Measurements from ENCODE around the gene MAD2L1BP. TPM values are rescaled to one million over a fixed set of nuclear protein-coding genes. Genes with fewer than 3 reads are reported as not detected.
A peak's percentile ranks its signal among the peaks of the same experiment; 100 is the strongest.

MAD2L1BP gene
- total RNA-seq, 1 donor from 2014 or later = 24.4 TPM

GRCh38 chr6:43634702-43635303, 837 bp upstream of the MAD2L1BP start:
- H3K27me3 Mint-ChIP-seq (ENCODE audit: low read depth) = no peaks in the 10 kb centered on the region
- no peak for DNase-seq (ENCODE audit: low spot score in 2 of 2, unreplicated experiment in 2 of 2)
- no peaks in the 10 kb centered on the region for H3K9me3 Mint-ChIP-seq
- no peak for TF ChIP-seq CTCF (IDR thresholded peaks at IDR 0.05; ENCODE audit: unreplicated experiment)
- H3K4me3 Mint-ChIP-seq = peak overlapping the region; percentile 96
- no peak overlapping the region for H3K27ac Mint-ChIP-seq
- H3K4me1 Mint-ChIP-seq = peaks cover 27% of the 10 kb centered on the region
- peaks cover 8% of the 10 kb centered on the region for H3K36me3 Mint-ChIP-seq

GRCh38 chr6:43636308-43636659, 644 bp downstream of the MAD2L1BP start:
- peak overlapping the region; percentile 96 for H3K4me3 Mint-ChIP-seq
- no peak for TF ChIP-seq CTCF (IDR thresholded peaks at IDR 0.05; ENCODE audit: unreplicated experiment)
- H3K9me3 Mint-ChIP-seq = no peaks in the 10 kb centered on the region
- peaks cover 21% of the 10 kb centered on the region for H3K4me1 Mint-ChIP-seq
- no peaks in the 10 kb centered on the region for H3K27me3 Mint-ChIP-seq (ENCODE audit: low read depth)
- H3K36me3 Mint-ChIP-seq = peaks cover 19% of the 10 kb centered on the region
- DNase-seq (ENCODE audit: low spot score in 2 of 2, unreplicated experiment in 2 of 2) = no peak
- H3K27ac Mint-ChIP-seq = peak overlapping the region; percentile 91

GRCh38 chr6:43639984-43640800, 4.6 kb downstream of the MAD2L1BP start:
- H3K4me3 Mint-ChIP-seq = no peak overlapping the region
- H3K27me3 Mint-ChIP-seq (ENCODE audit: low read depth) = no peaks in the 10 kb centered on the region

GRCh38 chr6:43644940-43645612, 9.4 kb downstream of the MAD2L1BP start, which contains the start of gene RSPH9:
RSPH9 (plus strand) TSS chr6:43645036; CDS start chr6:43645099, 63 bp downstream.
- H3K4me3 Mint-ChIP-seq = peak within 1 kb of the TSS; percentile 73
- H3K4me1 Mint-ChIP-seq = peaks cover 4% of the 10 kb centered on the region
- TF ChIP-seq CTCF (IDR thresholded peaks at IDR 0.05; ENCODE audit: unreplicated experiment) = no peak
- peak in 1 of 2 experiments; percentile 70 for DNase-seq (ENCODE audit: low spot score in 2 of 2, unreplicated experiment in 2 of 2)
- peak within 1 kb of the TSS; percentile 67 for H3K27ac Mint-ChIP-seq
- no peaks in the 10 kb centered on the region for H3K9me3 Mint-ChIP-seq
- no peaks in the 10 kb centered on the region for H3K27me3 Mint-ChIP-seq (ENCODE audit: low read depth)
- H3K36me3 Mint-ChIP-seq = peaks cover 15% of the 10 kb centered on the region

More at GRCh38 chr6:43639984-43640800, 4.6 kb downstream of the MAD2L1BP start:
- Mint-ChIP-seq H3K36me3 (peaks cover 25% of the 10 kb centered on the region), H3K9me3 (no peaks in the 10 kb centered on the region), H3K27ac (no peak overlapping the region), H3K4me1 (peaks cover 20% of the 10 kb centered on the region)
- TF ChIP-seq CTCF (IDR thresholded peaks at IDR 0.05; ENCODE audit: unreplicated experiment) = no peak
- DNase-seq (ENCODE audit: low spot score in 2 of 2, unreplicated experiment in 2 of 2) = no peak

GRCh38 chr6:43645613-43645964, 9.9 kb downstream of the MAD2L1BP start:
- Mint-ChIP-seq H3K27me3 (ENCODE audit: low read depth) (no peaks in the 10 kb centered on the region), H3K4me1 (peaks cover 4% of the 10 kb centered on the region), H3K27ac (peak overlapping the region; percentile 67), H3K4me3 (peak overlapping the region; percentile 73), H3K9me3 (no peaks in the 10 kb centered on the region), H3K36me3 (peaks cover 10% of the 10 kb centered on the region)
- no peak for TF ChIP-seq CTCF (IDR thresholded peaks at IDR 0.05; ENCODE audit: unreplicated experiment)
- no peak for DNase-seq (ENCODE audit: low spot score in 2 of 2, unreplicated experiment in 2 of 2)
